GM12891 (cell line): ENCODE measurements around the gene AFG3L2.

Source experiments
- DNase-seq: peaks from one replicate; pipeline ENCODE4 v3.0.0; 2011; ENCODE audit warnings: low spot score; ENCODE audit not compliant: insufficient read length
- FAIRE-seq: peaks from 2 replicates; lab custom pipeline; 2011; peaks lifted over from hg19 to GRCh38; lab: Jason Lieb, UNC
- PAX5 ChIP-seq: IDR thresholded peaks from 2 replicates; pipeline ENCODE4 v1.6.1; 2011; ENCODE audit warnings: low read length, moderate library complexity, mild to moderate bottlenecking; ENCODE audit not compliant: insufficient read depth, severe bottlenecking
- POLR2A ChIP-seq: IDR thresholded peaks from 2 replicates; pipeline ENCODE4 v1.6.1; 2011; ENCODE audit warnings: low read depth, low read length, control low read depth
- POLR2AphosphoS5 ChIP-seq: IDR thresholded peaks from 2 replicates; pipeline ENCODE4 v1.6.1; 2011; ENCODE audit warnings: low read depth, low read length, control low read depth
- POU2F2 ChIP-seq: IDR thresholded peaks from 2 replicates; pipeline ENCODE4 v1.6.1; 2011; ENCODE audit warnings: low read depth, mild to moderate bottlenecking, control low read depth, low read length, moderate library complexity
- SPI1 ChIP-seq: IDR thresholded peaks from 2 replicates; pipeline ENCODE4 v1.6.1; 2011; ENCODE audit warnings: low read depth, low read length, control low read depth
- TAF1 ChIP-seq: IDR thresholded peaks from 2 replicates; pipeline ENCODE4 v1.6.1; 2011; ENCODE audit warnings: low read depth, low read length, control low read depth

The AFG3L2 gene

GRCh38 chr18:12305211-12305610 is 71.8 kb downstream of the AFG3L2 start:
- TF ChIP-seq PAX5: no peak
- FAIRE-seq (no peak), DNase-seq (no peak)

GRCh38 chr18:12304351-12305210 is 72.4 kb downstream of the AFG3L2 start:
- TF ChIP-seq PAX5 (no peak), TAF1 (no peak), POU2F2 (no peak), POLR2AphosphoS5 (no peak), SPI1 (no peak), POLR2A (no peak)
- DNase-seq (no peak), FAIRE-seq (no peak)

- FAIRE-seq: no peak
- TF ChIP-seq POLR2A (no peak), POU2F2 (no peak), TAF1 (no peak), SPI1 (no peak), PAX5 (no peak), POLR2AphosphoS5 (no peak)
- no peak for DNase-seq
Observed at GRCh38 chr18:12302391-12303147, 74.5 kb downstream of the AFG3L2 start.

GRCh38 chr18:12301263-12302005 is 75.6 kb downstream of the AFG3L2 start:
- TF ChIP-seq POU2F2: no peak
- no peak for TF ChIP-seq SPI1
- TF ChIP-seq POLR2A: no peak
- no peak for TF ChIP-seq TAF1
- TF ChIP-seq POLR2AphosphoS5: no peak
- TF ChIP-seq PAX5: no peak

GRCh38 chr18:12299862-12300261 is 77.2 kb downstream of the AFG3L2 start:
- DNase-seq (no peak), FAIRE-seq (no peak)
- TF ChIP-seq SPI1 (no peak), PAX5 (no peak), POLR2A (no peak), POU2F2 (no peak), POLR2AphosphoS5 (no peak), TAF1 (no peak)

More at GRCh38 chr18:12301263-12302005, 75.6 kb downstream of the AFG3L2 start:
- FAIRE-seq (no peak), DNase-seq (no peak)

GRCh38 chr18:12296457-12296856 is 80.6 kb downstream of the AFG3L2 start:
- DNase-seq: no peak
- FAIRE-seq: no peak
- TF ChIP-seq PAX5 (no peak), POU2F2 (no peak), POLR2AphosphoS5 (no peak), SPI1 (no peak), POLR2A (no peak), TAF1 (no peak)

- no peak for DNase-seq
- FAIRE-seq: no peak
- TF ChIP-seq TAF1: no peak
- no peak for TF ChIP-seq POLR2AphosphoS5
- no peak for TF ChIP-seq SPI1
- no peak for TF ChIP-seq PAX5
- TF ChIP-seq POU2F2: no peak
- no peak for TF ChIP-seq POLR2A
Observed at GRCh38 chr18:12296087-12296403, 81.0 kb downstream of the AFG3L2 start.

- FAIRE-seq (no peak), DNase-seq (no peak)
- TF ChIP-seq SPI1: no peak
- TF ChIP-seq TAF1: no peak
Observed at GRCh38 chr18:12295389-12296086, 81.5 kb downstream of the AFG3L2 start.

GRCh38 chr18:12293831-12294230 is 83.2 kb downstream of the AFG3L2 start:
- FAIRE-seq: no peak
- DNase-seq: no peak

More at GRCh38 chr18:12293831-12294230, 83.2 kb downstream of the AFG3L2 start:
- no peak for TF ChIP-seq POU2F2
- no peak for TF ChIP-seq POLR2AphosphoS5
- no peak for TF ChIP-seq SPI1
- no peak for TF ChIP-seq TAF1
- TF ChIP-seq POLR2A: no peak
- no peak for TF ChIP-seq PAX5
